HK-2 (cell line): ENCODE data around the gene VIPAS39.

Source experiments
- DNase-seq: peaks from one replicate; pipeline ENCODE4 v3.0.0-alpha.2; 2018; ENCODE audit not compliant: unreplicated experiment

Gene VIPAS39

GRCh38 chr14:77406086-77406485 lies 51.3 kb downstream of the VIPAS39 start:
- no peak for DNase-seq

DNA sequence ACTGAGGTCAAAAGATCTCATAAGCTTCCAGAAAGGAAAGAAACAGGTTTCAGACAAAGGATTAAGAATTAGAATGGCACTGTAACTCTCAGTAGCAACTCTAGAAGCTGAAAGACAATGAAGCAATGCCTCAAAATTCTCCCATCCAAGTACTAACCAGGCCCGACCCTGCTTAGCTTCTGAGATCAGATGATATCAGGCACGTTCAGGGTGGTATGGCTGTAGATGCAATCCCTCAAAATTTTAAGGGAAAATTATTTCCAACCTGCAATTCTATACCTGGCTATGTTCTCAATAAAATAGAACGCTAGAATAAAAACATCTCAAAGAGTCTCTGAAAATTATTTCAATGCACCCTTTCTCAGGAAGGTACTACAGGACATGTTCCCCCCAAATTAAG lies 53.6 kb downstream of the VIPAS39 start:
- DNase-seq: no peak

DNA sequence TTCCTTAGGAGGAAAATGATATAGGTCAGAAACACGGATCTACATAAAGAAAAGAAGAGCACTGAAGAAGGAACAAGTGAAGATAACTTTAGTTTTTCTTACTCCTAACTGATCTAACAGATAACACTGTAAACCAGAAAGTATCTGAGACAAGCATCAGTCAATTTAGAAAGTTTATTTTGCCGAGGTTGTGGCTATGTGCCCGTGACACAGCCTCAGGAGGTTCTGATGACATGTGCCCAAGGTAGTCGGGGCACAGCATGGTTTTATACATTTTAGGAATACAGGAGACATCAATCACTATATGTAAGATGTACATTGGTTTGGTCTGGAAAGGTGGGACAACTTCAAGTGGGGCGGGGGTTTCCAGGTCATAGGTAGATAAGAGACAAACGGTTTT lies 57.2 kb downstream of the VIPAS39 start:
- no peak for DNase-seq

DNA sequence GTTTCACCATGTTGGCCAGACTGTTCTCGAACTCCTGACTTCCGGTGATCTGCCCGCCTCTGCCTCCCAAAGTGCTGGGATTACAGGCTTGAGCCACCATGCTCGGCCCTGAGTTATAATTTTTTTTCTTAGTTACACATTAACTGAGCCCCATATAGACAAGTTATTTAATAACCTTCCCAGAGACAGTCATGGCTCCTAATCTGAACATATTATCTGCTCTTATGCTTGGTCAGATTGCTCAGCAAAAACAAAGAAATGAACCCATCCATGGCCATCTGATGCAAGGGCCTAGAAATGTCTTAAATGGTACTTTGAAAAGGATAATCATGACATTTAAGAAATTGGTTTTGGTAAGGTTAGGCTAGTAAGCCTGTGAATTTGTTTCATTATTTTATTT lies 67.2 kb downstream of the VIPAS39 start:
- DNase-seq: no peak

DNA sequence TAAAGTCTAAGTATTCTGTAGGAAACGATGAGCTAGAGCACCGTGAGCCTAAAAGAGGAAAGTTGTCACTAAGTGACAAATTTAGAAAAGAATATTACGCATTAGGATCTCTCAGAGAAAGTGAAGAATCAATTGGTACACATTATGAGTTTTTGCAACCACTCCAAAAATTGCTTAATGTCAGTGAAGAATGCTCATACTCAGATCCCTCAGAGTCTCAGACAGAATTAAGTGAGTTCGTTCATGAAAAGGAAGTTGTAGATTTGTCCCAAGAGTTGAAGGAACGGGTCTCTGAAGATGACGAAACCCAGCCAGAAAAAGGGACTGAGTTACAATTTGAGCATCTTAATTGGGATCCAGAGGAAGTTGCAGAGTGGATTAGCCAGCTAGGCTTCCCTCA lies 78.7 kb downstream of the VIPAS39 start:
- no peak for DNase-seq

DNA sequence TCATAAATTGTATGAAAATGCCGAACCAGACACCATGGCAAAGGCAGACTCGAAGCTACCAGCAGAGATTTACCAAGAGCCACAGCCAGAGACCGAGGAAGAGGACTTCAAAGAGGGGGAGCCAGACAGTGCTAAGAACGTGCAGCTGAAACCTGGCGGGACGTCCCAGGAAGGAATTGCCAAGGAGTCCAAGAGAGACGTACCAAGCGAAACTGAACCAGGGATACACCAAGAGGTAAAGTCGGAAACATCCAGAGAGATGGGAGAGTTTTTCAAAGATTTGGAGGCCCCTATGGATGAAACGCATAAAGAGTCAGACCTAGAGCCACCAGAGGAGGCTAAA lies 79.9 kb downstream of the VIPAS39 start:
- DNase-seq: no peak

- DNase-seq: peak; percentile 86
Observed at GRCh38 chr14:77376771-77377501, 80.5 kb downstream of the VIPAS39 start, which contains the start of the genes SAMD15 and TMED8. Gene SAMD15, plus strand, starts transcription at chr14:77377379. Its CDS starts 40 bp downstream, at chr14:77377419. Gene TMED8, minus strand, starts transcription at chr14:77377094. Its CDS starts 41 bp downstream, at chr14:77377053.
